SKM-1 (cell line): ENCODE measurements around the gene C11orf52.
A peak's percentile ranks its signal among the peaks of the same experiment; 100 is the strongest.

Experiments used
- DNase-seq: peaks from one replicate; lab custom pipeline; 2025; ENCODE audit not compliant: unreplicated experiment; lab: John Stamatoyannopoulos, UW

Gene C11orf52

DNA sequence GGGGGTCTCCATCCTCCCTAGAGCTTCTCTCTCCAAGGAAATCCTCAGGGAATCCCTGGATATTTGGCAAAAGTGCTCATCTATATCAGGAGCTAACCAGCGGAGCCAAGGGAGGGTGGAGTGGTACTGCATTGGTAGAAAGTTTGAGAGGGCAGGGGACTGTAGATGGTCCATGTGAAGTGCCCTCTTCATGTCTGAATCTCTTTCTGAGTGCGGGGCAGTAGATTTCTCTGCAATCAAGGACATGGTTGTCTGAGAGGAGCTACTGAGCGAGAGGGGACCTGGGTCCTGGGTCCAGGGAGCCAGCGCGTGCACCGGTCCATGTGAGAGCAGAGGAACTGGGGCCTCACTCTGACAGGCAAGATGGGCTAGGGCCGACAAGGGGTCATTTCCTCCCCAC is 19.1 kb downstream of the C11orf52 start:
- no peak for DNase-seq

- DNase-seq = peak; percentile 90
These were observed 20.0 kb downstream of the C11orf52 start for GRCh38 chr11:111938687-111939160.

GRCh38 chr11:111939836-111940604 is 21.3 kb downstream of the C11orf52 start:
- no peak for DNase-seq

DNA sequence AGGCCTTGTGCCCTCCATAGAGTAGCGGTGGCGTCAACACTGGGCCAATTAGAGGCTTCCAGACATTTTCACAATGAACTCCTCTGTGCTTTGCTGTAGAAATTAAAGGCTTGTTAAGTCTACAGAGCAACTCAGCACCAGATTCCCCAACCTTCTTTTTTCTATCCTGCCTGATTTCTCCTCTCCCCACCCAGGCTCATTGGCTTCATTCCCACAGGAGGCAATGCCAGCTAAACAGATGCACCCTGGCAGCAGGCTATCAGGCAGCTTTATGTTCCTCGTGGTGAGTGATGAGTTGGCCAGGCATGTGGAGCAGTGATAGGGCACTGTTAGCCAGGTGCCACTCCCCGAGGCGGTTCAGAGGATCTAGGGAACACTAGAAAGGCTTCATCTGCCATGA is 23.2 kb downstream of the C11orf52 start:
- no peak for DNase-seq

- DNase-seq = no peak
These were observed 24.1 kb downstream of the C11orf52 start for GRCh38 chr11:111942829-111943228.

DNA sequence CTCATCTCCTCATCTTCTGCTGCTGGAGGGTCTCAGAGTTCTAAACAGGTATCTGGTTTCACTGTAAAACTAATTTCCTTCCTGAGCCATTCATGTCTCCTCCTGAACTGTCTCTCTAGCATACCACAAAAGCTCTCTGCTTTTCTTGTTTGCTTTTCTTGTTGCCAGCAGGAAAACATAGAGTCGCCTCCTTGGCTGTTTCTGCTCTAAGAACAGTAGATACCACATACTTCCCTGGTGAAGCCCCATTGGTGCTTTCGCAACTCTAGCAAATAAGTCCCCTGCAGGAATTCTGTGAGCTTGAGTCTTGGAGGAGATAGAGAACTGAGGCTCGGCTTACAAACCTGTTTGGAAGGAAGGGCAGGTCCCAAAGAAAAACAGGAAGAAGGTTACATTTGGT is 25.4 kb downstream of the C11orf52 start:
- DNase-seq = no peak

- DNase-seq = no peak
These were observed 25.9 kb downstream of the C11orf52 start for GRCh38 chr11:111944651-111945051.

DNA sequence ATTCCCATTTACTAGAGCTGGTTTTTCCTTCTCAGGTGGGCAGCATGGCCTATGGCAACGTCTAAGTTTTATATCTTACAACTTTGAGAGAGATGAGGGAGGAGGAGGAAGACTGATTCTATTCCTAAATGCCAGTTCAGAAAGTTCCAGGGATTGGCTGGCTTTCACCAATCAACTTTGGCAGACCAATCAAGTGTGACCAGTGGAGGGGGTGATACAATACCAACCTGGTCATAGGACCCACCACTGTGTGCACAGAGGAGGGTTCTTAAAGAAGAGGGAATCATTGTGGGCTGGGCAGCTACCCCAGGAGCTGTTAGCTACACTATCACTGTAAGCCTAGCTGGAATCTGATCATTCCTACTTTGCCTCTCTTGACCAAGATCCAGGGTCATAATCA is 26.5 kb downstream of the C11orf52 start:
- no peak for DNase-seq

- no peak for DNase-seq
These were observed 27.8 kb downstream of the C11orf52 start for GRCh38 chr11:111946499-111946898.

DNA sequence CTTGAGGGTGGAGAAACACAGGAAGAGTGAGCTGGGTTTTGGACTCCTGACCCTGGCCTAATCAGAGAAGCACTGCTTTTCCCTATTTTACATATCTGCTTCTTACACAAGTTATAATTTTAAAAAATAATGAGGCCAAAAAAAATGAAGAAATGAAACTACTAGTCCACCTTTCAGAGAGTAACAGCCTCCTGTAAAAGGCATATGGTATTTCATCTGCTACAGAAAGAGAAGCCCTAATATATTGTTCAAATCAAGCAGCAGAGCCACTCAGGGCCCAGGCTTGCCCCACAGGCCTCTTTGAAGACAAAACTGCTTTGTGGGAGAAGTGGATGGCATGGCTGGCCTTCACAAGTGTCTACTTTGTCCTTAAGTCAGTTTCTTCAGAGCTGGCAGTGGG is 28.4 kb downstream of the C11orf52 start:
- DNase-seq = no peak

- DNase-seq = no peak
These were observed 31.1 kb downstream of the C11orf52 start for GRCh38 chr11:111949519-111950426.

GRCh38 chr11:111951565-111951964 is 32.9 kb downstream of the C11orf52 start:
- no peak for DNase-seq

DNA sequence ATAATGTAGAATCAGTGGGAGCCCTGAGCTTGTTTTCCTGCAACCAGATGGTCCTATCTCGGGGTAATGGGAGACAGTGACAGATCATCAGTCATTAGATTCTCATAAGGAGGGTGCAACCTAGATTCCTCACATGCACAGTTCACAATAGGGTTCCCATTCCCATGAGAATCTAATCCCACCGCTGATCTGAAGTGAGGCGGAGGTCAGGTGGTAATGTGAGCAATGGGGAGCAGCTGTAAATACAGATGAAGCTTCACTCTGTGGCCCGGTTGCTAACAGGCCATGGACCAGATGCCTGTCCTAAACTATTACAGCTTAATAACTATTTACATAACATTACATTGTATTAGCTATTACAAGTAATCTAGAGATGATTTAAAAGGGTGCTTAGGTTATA is 35.4 kb downstream of the C11orf52 start:
- DNase-seq = no peak

DNA sequence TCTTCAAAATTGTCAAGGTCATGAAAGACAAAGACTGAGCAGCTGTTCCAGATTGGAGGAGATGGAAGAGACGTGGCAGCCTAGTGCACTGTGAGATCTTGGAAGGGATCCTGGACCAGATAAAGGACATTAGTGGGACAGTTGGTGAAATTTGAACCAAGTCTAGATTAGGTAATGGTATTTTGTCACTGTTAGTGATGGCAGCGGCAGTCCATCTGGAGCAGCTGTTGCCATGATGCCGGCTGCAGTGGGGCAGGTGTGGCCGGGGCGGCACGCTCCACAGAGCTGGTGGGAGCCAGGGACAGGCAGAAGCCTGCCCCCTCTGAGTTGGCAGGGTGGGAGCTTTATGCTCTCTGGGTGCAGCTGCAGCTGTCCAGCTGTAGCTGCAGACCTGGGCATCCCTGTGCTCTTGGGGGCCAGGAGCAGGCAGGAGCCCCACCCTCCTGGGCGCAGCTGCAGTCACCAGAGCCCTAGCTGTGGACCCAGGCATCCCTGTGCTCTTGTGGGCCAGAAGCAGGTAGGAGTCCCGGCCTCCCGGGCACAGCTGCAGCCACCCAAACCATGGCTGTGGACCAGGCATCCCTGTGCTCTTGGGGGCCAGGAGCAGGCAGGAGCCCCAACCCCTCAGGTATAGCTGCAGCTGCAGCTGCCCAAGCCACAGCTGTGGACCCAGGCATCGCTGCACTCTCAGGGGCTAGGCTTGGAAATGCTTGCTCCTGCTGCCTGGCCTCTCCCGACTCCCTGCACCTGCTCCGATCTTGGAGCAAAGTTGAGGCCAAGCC is 39.1 kb downstream of the C11orf52 start:
- DNase-seq = no peak

DNA sequence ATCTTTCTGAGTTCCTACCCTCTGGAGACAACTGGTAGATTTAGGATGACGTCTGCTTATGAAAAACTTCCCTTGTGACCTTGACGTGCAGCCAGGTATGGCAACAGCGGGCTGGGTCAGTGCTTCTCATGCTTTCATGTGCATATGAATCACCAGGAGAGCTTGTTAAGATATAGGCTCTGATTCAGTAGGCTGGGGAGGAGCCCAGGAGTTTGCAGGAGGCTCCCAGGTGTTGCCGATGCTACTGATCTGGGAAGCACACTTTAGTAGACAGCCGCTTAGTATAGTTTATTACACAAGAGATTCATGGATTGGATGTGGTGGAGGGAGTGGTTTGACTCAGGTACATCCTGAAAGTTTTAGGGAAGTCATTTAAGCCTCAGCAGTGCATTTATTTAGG is 42.2 kb downstream of the C11orf52 start:
- DNase-seq = no peak

GRCh38 chr11:111961389-111962300 is 42.9 kb downstream of the C11orf52 start:
- no peak for DNase-seq

DNA sequence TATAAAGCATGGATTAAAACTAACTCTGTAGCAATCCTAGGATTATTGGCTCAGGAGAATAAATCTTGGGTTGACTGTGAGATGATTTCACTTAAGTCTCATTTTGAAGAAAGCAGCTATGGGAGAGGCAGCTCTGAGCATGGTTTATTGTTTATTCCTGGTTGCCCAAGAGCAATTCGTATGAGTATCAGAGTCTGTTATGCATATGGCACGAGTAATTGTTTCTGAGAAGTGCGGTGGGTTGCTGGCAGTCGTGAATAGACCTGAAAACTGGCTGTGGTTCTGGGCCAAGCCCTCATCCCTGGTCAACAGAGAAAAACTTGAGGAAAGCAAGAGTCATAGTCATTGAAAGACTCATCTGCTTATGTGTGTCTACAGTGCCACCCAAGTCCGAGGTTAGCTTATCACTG is 45.2 kb downstream of the C11orf52 start:
- no peak for DNase-seq

GRCh38 chr11:111966678-111967077 is 48.0 kb downstream of the C11orf52 start:
- DNase-seq = no peak

GRCh38 chr11:111967649-111968048 is 48.9 kb downstream of the C11orf52 start:
- no peak for DNase-seq

DNA sequence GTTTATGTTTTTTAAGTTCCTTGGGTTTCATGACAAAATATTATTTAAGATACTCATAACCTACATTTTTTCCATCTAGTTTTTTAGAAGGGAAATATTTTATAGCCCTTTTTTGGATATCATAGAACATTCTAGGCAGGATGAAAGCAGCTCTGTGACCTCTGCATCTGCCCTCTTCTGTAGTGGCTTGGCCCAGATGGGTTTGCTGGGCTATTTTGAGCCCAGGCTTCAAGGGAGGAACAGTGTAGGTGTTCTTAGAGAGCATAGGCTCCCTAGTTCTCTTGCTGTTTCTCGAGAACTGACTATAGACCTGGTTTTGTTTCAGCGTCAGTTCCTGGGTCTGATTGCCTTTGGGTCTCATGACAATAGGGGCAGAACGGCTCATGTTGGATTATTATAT is 50.6 kb downstream of the C11orf52 start:
- DNase-seq = no peak
